GM21515 (cell line): Measurements from ENCODE around the gene STK25.

ENCODE experiments used
- ATAC-seq: cut with Tn5 transposase; IDR thresholded peaks from one replicate; pipeline ENCODE4 v1.9.1; 2021; ENCODE audit not compliant: unreplicated experiment

Gene STK25

DNA sequence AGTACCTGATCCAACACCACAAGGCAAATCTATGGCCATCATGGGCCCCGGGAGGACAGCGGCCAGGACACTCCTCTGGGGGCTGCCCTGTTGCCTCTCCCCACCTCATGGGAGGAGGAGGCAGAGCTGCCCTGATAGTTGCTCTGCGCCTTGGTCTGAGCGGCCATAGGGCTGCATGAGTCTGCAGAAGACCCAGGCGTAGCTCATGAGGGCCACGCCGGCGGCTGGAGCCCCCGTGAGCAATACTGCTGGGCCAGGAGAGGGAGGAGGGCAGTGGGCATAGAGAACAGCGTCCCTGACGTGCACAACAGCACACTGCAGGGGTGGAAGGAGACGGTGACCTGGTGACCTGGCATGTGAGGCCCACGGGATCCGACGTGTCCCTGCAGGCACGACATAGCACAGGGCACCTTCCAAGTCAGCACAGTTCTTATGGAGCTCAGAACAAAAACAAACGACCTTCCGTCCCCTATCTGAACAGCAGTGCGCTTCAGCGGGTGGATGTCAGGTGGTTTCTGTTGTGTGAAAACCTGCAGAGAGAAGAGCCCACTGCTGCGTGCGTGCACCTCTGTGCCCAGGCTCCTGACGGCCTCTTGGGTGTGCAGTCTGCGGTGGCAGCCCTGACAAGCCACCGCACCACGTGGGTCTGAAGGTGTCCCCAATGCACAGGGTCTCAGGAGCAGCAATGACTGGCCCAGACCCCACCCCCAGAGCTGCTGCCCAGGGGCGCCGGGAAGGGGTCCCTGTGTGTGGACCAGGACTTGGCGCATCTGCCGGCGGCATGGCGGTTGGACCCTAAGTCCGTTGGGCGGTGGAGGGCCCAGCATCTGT, 13.0 kb downstream of the STK25 start:
- no peak for ATAC-seq

DNA sequence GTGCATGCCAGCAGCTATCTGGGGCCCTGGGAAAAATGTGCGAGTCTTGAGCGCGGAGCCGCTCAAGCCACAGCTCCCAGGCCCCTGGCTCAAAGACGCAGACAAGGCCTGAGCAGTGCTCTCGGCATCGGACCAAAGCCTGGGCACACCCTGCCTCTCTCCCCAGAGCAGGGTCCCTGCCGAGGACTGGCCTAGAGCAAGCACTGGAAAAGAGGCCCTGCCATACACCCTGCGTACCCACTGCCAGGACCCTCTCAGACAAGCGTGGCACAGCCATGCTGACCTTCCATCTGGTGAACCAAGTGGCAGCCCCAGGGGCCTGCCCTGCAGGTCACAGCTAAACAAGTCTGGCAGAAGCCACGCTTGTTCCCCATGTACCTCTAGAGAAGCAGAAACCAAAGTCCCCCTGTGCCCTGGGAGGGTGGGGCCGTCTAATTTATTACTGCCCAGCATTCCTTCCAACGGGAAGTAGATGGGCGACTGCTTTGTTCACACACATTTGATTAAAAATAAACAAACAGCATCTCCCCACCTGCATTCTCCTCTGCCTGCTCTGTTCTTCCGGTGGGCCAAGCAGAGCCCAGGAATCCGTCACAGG, 14.0 kb downstream of the STK25 start:
- no peak for ATAC-seq

DNA sequence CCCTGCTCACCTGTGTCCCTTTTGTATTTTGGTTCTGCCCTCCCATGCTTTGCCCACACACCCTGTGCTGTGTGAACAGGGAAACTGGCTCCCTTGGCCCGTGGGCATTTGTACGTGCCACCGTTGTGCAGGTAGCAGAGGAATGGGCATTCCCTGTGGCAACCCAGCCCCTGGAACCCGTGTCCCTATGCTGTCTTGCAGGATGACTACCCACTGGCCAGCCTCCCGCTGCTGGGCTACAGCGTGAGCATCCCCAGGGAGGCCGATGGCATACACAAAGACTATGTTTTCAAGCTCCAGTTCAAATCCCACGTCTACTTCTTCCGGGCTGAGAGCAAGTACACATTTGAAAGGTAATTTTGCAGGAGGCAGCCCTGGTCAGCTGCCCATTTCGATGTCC, 15.3 kb downstream of the STK25 start:
- ATAC-seq, result no peak

DNA sequence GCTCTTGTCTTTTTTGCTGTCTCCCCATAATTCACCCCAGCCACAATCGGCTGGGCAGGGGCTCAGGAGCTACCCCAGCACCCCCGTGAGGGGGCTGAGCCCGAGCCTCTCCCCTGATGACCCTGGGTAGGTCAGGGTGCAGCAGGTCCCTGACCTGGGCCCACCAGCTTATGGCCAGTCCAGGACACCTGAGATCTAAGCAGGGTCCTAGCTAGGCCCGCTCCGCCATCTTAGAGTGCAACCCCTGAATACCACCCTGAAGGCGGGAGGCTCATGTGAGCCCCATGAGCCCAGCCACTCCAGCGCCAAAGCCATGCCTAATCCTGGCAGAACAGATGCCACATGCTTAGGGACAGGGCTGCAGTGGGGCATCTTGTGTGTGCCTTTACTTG, 16.2 kb downstream of the STK25 start:
- no peak for ATAC-seq

DNA sequence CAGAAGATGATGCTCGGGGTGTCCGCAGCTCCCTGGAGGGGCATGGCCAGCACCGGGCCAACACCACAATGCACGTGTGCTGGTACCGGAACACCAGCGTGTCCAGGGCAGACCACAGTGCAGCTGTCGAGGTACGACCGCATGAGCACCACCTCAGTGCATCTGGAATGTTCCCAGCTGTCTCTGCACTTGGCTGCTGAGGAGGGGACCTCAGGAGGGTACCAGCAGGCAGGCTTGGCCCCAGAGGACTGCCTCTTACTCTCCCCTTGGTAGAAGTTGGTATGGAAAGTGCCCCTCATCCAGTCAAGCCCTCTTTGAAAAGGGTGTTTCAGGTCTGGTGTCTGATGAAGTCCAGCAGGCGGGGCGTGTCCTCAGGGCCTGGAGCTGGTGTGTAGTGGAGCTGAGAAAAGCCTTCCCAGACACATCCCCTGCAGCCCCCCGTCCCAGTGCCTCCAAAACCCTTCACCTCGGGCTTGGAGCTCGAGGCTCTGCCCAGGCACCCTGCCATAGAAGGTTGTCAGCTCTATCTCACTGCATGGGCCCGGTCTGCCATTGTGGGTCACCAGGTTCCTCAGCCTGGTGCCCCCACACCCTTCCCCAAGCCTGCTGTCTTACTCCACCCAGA, 16.7 kb downstream of the STK25 start:
- ATAC-seq, result no peak

DNA sequence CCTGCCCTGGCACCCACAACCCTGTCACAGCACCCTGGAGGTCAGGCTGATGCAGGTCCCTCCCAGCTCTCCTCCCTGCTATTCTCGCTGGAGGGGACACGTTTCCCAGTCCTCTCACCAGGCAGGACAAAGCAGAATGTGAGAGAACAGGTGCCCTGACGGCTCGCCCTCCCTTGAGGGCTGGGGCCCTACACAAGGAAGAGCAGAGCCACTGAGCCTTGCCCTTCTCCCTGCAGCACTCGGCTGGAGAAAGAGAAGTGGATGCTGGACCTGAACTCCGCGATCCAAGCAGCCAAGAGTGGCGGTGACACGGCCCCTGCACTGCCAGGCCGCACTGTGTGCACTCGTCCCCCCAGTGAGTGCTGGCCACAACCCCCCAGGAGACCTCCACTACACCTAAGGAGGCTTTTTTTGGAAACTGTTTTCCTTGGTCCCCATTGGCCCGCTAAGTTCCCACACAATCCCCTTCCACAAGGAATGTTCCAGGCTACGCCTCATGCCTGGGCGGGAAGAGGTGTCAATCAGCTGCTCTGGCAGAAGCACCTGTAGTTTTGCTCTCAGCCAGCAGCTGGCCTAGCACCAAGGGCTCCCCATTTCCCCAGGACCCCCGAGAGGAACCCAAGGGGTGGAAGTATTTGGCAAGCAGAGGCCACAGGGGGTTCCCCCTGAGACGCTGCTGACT, 17.4 kb downstream of the STK25 start:
- no peak for ATAC-seq

DNA sequence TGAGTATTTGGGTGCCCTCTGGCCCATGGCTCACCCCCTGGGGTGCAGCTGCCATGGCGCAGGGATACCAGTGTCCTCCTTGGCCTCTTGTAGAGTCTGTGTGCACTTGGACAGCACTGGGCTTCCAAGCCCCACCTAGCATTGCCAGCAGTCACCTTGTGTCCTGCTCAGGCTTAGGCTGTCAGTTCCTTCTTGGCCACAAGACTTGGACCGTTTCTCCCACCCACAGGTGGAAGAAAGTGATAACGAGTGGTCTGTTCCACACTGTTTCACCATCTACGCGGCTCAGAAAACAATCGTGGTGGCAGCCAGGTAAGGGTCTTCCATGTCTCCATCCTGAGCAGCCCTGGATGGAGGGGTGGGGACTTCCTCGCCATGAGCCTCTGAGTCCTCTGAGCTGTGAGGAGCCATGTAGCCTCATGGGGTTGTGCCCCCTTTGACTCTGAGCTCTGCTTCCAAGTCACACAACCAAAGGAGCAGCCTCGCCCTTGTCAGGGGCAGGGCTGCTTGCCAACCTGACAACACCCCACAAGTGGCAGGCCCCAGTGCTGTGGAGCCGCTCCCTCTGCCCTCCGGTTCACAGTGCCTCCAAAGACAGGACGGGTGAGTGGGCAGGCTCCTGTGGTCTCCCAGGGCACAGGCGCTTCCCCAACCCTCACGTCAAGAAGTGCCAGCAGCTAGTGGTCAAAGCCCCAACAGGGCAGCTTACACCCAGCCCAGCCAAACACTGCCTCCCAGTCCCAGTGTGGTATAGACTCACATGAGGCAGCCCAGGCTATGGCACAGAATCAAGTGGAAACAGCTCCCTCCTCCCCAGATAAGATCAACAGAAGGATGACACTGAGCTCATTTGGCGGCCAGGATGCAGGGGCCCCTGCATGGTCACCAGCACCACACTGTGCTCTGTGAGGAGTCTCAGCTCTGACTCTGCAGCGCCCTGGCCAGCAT, 18.4 kb downstream of the STK25 start:
- ATAC-seq, result no peak

DNA sequence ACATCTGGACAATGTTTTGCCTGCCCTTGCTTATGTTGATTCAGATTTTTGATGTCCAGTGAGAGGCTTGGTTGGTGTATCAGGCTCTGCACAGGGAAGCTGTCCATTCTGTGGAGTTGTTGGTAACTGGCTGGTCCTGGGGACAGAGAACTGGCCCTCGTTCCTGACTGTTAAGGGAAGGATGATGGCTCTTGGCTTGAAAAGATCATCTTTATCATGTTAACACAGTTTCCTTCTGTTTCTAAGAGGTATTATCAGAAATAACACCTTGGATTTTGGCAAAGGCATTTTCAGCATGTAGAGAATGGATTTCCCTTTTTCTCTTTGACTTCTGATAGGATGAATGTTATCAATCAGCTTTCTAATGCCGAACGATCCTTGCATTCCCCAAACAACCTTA, 19.3 kb downstream of the STK25 start:
- ATAC-seq, result no peak

DNA sequence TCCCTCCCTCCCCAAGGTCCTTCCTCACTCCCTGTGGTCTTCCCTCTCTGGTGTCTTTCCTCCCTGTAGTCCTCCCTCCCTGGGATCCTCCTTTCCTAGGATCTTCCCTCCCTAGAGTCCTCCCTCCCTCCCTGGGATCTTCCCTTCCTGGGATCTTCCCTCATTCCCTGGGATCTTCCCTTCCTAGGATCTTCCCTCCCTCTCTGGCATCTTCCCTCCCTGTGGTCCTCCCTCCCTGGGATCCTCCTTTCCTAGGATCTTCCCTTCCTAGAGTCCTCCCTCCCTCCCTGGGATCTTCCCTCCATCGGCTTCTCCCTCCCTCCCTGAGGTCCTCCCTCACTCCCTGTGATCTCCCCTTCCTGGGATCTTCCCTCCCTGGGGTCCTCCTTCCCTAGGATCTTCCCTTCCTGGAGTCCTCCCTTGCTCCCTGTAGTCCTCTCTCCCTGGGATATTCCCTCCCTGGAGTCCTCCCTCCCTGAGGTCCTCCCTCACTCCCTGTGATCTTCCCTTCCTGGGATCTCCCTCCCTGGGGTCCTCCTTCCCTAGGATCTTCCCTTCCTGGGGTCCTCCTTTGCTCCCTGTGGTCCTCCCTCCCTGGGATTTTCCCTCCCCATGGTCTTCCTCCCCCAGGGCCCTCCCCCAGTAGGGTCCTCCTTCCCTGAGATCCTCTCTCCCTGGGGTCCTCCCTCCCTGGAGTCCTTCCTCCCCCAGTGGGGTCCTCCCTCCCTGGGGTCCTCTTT, 23.0 kb downstream of the STK25 start:
- ATAC-seq, result no peak

DNA sequence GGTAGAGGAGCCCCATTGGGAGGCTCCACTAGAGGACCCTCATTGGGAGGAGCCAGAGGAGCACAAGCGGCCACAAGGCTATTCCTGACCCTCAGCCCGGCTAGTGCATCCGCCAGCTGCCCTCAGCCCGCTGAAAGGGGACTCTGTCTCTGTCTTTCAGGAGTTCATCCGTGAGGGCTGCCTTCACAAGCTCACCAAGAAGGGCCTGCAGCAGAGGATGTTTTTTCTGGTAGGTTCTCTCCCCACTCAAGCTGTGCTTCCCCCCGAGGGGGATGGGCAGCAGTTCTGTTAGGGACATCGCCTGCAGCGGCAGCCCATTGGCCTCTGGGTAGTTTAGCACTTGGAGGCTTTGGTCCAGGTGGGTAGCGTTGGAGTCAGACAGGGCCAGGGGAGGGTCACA, 25.1 kb downstream of the STK25 start:
- no peak for ATAC-seq

DNA sequence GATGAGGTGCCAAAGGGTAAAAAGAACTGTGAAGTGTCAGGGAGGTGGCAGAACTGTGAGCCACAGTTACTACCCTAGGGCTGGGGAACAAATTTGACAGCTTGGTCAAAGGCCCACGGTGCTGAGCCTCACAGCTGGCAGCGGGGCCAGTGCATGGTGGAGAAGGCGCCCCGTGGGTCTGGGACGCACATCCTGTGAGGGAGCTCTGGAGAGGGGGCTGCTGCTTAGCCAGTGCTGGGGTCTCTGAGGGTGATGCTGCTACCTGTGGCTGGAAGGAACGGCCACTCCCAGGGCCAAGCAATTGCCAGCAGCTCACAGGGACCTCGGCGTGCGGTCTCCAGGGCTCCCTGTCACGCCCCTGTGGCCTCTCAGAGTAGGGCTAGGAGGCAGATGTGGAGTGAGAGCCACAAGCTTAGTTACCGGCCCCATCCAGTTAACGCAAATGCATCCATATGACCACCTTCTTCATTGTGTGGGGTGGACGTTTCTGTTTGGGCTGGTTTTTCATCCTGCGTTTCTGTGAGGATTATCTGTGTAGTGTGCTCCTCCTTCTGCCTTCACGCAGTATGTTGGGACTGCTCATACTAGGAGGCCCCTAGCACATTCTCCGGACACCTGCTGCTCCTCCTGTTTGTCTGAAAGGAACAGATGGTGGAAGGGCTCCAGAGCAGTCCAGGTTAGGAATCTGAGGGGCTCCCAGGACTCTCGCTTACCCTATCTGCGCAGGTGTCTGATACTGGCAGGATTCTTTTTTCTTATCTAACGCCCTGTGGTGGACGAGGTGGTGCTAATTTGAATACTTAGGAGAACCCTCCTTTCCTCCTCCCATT, 26.0 kb downstream of the STK25 start:
- no peak for ATAC-seq

DNA sequence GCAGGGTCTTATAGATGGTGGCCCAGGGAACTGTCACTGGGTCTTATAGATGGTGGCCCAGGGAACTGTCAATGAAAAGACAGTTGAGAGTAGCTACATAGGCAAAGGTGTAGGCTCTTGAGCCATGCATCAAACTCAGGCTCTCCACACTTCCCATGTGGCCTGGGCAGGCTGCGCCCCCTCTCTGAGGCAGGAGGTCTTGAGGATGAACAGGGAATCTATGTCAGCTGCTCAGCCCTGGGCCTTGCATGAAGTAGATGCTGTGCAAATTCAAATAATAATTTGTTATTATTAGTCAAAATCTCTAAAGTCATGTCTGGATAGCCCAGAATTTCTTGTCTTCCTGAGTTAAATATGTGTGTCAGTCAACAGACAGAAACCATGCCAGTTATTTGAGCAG, 26.7 kb downstream of the STK25 start:
- ATAC-seq, result no peak

DNA sequence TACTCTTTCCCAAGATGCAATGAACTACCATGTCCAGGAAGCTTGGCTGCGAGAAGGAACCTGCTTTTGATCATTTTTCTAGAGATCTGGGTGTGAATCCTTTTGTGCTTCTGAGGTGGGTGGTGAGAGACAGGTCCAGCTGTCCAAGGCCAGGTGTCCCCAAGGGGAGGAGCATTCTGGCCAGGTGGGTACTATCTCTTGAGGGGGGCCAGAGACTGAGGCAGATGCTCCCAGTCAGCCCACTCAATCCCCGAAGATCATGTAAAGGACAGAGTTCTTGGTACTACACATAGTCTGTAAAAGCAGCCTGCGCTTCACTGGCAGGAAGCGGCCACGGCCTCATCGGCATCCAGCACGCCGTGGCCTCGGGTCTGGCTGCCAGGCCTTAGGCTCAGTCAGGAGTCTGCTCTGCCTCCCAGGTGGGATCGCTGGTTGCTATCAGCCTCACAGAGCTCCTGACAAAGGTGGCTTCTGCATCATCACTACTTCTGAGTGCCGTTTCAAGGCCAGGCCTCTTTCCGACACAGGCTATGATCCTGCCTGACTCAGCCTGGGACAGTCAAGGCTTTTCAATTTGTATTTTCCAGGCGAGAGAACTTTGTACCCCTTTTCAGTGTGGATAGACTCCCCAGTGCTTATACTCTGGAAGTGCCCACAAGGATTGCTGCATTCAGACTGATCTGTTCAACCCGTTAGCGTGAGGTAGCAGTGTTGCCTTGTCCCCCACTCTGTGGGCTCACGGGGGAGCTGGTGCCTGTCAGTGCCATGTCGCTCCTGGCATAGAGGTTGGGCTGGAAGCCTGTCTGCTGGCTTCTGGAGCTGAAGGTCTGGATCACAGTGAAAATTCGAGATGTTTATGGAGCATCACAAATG, 29.1 kb downstream of the STK25 start:
- ATAC-seq, result no peak

DNA sequence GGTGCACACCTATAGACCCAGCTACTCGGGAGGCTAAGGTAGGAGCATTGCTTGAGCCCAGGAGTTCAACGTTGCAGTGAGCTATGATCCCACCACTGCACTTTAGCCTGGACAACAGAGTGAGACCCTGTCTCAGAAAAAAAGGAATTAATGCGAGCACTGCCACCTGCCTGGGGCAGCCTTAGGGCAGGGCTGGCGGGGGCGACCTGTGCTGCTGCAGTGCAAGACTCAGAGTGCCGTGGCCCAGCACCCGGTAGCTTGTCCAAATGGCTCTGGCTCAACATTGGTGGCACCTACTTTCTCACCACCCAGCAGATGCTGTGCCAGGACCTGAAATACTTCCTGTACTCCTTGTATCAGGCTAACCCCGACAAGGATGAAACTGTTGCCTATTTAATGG, 30.2 kb downstream of the STK25 start:
- ATAC-seq, result no peak

DNA sequence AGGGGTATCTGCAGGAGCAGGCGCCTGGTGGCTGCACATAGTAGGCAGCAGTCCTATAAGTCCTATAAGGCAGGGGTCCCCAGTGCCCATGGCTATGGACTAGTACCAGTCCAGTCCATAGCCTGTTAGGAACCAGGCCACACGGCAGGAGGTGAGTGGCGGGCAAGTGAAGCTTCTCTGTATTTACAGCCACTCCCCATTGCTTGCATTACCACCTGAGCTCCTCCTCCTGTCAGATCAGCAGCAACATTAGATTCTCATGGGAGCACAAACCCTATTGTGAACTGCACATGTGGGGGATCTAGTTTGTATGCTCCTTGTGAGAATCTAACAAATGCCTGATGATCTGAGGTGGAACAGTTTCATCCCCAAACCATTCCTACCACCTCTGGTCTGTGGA, 33.1 kb downstream of the STK25 start:
- ATAC-seq, result no peak

DNA sequence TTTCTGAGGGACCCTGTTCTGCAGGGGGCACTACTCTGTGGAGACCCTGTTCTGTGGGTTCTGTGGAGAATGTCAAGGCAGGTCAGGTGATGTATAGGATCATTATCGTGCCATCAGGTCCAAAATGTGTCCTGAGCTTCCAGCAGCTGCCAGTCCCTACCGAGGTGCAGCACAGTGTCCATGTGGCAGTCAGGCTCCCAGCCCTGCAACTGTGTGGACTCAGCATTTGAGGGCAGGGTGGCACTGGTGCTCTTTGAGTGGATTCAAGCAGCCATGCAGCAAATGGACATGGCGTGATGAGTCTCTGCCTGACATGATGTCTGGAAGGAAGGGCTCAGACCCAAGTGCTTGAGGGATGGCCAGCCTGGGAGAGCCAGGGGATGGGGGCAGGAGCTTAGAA, 35.0 kb downstream of the STK25 start:
- ATAC-seq, result no peak

DNA sequence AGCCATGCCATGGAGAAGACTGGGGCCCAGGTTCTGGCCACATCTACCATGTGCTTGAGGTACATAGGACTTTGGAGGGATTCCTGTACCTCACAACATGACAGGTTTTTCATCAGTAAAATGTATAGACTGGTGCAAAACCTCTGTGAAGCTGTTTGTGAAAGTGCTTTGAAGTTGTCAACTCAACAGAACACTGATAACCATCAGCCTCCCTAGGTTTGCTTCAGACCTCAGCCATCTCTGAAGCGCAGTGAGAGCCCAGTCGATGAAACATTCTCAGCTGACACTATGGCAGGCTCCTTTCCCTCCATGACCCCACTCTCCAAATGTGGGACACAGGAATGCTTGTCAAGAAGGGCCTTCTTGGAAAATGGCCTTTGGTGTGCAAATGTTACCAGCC, 38.6 kb downstream of the STK25 start:
- no peak for ATAC-seq

DNA sequence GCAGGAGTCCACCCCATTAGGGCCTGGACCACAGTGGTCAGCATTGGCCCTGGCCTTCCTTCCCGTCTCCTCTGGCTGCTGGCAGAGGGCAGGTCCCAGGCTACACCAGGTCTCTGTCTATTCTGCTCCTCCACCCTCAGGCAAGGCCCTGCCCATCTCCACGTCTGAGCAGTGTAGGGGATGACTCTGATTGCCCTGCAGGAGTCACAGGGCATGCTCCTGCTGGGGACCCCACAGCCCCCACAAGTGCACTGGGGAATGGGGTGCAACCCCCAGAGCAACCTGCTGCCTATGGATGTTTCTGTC, 40.0 kb downstream of the STK25 start:
- ATAC-seq, result no peak
